Activated CD8-positive, alpha-beta memory T cell treated with anti-CD3 and anti-CD28 coated beads for 4 hours (primary cell): ENCODE results near the gene TMEM80.
A peak's percentile ranks its signal among the peaks of the same experiment; 100 is the strongest.

Experiments
- DNase-seq, 2 donors: peaks; one replicate each; pipeline ENCODE4 v3.0.0-alpha.2; 2020; ENCODE audit warnings: low read depth in 2 of 2

The TMEM80 gene

DNA sequence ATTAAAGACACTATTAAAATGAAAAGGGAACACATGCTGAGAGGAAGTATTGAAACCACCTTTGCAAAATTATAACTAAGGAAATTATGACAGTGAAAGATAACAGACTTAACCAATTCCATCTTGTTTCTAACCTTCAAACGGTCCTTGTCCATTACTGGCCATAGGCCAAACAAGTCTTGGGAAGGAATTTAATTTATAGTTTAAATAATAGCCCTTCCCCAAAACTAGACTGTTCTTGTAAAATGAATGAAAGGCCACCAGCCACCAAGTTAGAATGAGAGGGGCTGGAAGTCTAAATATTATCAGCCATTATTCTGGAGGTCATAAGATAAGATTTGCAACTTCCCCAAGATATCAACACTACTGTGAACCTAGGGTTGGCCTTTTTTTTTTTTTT, 49.8 kb downstream of the TMEM80 start:
- no peak for DNase-seq

DNA sequence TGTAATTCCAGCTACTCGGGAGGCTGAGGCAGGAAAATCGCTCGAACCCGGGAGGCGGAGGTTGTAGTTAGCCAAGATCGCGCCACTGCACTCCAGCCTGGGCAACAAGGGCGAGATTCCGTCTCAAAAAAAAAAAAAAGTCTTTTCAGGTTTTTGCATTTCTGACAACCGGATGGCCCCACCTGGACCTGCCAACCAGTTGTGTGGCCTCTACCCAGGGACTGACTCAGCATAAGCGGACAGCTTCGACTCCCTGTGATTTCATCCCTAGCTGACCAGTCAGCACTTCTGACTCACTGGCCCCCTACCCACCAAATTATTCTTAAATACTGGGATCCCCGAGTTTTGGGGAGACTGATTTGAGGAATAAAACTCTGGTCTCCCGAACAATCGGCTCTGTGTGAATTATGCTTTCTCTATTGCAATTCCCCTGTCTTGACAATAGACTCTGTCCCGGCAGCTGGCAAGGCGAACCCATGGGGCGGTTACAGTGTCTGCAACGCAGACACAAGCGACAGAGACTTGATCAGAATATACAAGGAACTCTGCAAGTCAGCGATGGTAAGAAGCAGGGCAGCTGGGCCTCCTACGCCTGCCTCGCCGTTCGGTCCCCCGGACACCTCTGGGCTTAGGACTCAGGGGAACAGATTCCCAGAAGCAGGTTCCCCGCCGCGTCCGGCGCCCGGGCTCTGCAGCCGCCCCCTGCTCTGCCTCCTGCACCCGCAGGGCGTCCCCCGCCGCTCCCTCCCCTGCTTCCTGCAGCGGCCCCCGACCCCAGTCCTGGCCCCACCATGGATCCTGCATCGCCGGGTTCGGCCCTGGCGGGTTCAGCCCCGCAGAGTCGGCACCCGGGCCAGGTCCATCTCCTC, 50.9 kb downstream of the TMEM80 start:
- DNase-seq, result no peak

DNA sequence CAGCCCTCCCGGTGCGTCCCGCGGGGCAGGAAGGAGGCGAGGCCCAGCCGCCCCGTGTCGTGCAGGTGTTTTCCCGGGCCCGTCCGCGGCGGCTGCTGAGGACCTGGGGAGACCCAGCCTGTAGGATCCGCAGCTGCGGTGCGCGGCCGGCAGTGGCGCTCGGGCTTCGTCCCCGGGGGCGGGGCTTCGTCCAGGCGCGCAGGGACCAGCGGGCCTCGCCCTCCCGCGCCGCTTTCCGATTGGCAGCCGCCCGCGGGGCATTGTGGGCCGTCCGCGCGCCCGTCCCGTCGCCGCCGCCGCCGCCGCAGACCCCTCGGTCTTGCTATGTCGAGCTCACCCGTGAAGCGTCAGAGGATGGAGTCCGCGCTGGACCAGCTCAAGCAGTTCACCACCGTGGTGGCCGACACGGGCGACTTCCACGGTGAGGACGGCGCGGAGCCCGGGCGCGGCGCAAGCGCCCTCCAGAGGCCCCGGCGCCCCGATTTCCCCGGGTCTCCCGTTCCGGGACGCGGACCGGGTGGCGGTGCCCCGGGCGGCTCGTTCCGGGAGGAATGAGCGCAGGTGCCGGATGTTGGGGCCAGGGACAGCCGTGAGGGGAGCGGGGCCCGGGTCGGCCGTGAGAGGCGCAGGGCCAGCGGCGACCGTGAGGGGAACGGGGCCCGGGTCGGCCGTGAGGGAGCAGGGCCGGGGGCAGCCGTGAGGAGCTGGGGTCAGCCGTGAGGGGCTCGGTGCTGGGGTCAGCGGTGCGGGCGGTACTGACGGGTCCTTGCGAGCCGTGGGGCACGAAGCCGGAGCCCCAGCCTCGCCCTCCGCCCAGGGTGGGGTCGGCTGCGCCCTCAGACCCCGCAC, 51.8 kb downstream of the TMEM80 start, which contains the start of gene TALDO1:
Gene TALDO1, plus strand, starts transcription at position 307 of the 849 bp plus-strand sequence. Its CDS starts 18 bp downstream, at position 325.
- peak; percentile 51 to 63 for DNase-seq

DNA sequence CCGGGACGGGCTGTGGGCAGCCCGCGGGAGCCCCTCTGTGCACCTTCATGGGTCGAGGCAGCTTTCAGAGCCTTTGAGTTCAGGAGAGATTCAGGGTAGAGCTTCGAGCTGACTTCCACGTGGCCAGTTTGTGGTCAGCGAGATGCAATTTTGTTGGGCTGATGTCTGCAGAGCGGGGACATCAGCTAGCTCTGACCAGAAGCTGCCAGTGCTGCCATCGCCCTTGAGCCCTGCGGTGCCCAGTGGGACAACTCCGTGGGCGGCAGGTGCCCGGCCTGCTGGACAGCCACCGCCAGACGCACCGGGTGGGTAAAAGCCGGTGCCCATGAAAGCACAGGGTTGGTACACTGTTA, 52.4 kb downstream of the TMEM80 start:
- DNase-seq, result no peak

DNA sequence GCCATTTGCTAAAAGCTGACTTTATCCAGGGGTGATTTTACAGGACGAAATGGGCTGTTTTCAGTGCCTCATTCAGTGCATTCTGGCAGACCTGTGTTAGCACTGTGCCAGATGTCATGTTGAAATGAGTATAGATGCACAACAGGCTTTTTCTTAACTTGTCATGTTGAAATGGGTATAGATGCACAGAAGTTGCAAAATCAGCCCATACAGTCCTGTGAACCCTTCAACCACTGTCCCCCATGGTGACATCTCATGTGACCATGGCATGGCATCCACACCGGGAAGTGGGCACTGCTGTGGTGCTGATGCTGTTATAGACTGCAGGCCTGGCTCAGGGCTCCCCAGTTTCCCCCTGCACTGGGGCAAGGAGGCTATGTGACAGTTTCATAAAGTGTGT, 54.1 kb downstream of the TMEM80 start:
- DNase-seq, result no peak
